GM18498 (cell line): ENCODE measurements around the gene HSD17B8.
A peak's percentile ranks its signal among the peaks of the same experiment; 100 is the strongest.

Experiments
- ATAC-seq: cut with Tn5 transposase; IDR thresholded peaks from one replicate; pipeline ENCODE4 v1.9.1; 2021; ENCODE audit warnings: mild to moderate bottlenecking, moderate library complexity; ENCODE audit not compliant: unreplicated experiment

The HSD17B8 gene

GRCh38 chr6:33191383-33192104 is 12.9 kb upstream of the HSD17B8 start:
- no peak for ATAC-seq

- ATAC-seq: no peak
Measured at GRCh38 chr6:33192105-33192646, 12.3 kb upstream of the HSD17B8 start, which contains the start of gene COL11A2. Gene COL11A2 (minus strand): TSS chr6:33192467. CDS start chr6:33192240, 227 bp downstream.

GRCh38 chr6:33192671-33193602 is 11.5 kb upstream of the HSD17B8 start:
- no peak for ATAC-seq

GRCh38 chr6:33193619-33194018 is 10.8 kb upstream of the HSD17B8 start:
- no peak for ATAC-seq

GRCh38 chr6:33194431-33194979 is 9.9 kb upstream of the HSD17B8 start:
- ATAC-seq: no peak

- no peak for ATAC-seq
Measured at GRCh38 chr6:33195304-33196165, 8.9 kb upstream of the HSD17B8 start.

- ATAC-seq: no peak
Measured at GRCh38 chr6:33197431-33198048, 6.9 kb upstream of the HSD17B8 start.

- ATAC-seq: no peak
Measured at GRCh38 chr6:33198159-33198852, 6.1 kb upstream of the HSD17B8 start.

- ATAC-seq: no peak
Measured at GRCh38 chr6:33198853-33199436, 5.5 kb upstream of the HSD17B8 start.

- ATAC-seq: peak; percentile 30
Measured at GRCh38 chr6:33199687-33200218, 4.7 kb upstream of the HSD17B8 start.

- ATAC-seq: peak; percentile 65
Measured at GRCh38 chr6:33200219-33201146, 4.0 kb upstream of the HSD17B8 start, which contains the start of the genes RXRB and SLC39A7. Gene RXRB (minus strand): TSS chr6:33200665. CDS start chr6:33200476, 189 bp downstream. Gene SLC39A7 (plus strand): TSS chr6:33200867. CDS start chr6:33201246, 379 bp downstream.

GRCh38 chr6:33201147-33201545 is 3.3 kb upstream of the HSD17B8 start:
- ATAC-seq: no peak

- ATAC-seq: no peak
Measured at GRCh38 chr6:33201935-33202334, 2.5 kb upstream of the HSD17B8 start.

- no peak for ATAC-seq
Measured at GRCh38 chr6:33202799-33203198, 1.7 kb upstream of the HSD17B8 start.

- no peak for ATAC-seq
Measured at GRCh38 chr6:33203443-33204164, 851 bp upstream of the HSD17B8 start.

- no peak for ATAC-seq
Measured at GRCh38 chr6:33204165-33204414, 365 bp upstream of the HSD17B8 start.
